CD4-positive, CD25-positive, alpha-beta regulatory T cell (primary cell): ENCODE results near the gene RUVBL1. TPM values are rescaled to one million over a fixed set of nuclear protein-coding genes. Genes with fewer than 3 reads are reported as not detected.

Experiments
- ATAC-seq, 2 donors: fragments of 150-1000 bp; cut with Tn5 transposase; one replicate each; pipeline ENCODE4 v1.10.0; 2021; ENCODE audit warnings: low read depth in 2 of 2, moderate number of reproducible peaks in 2 of 2, moderate library complexity in 1 of 2
- DNase-seq, 3 donors: peaks; one replicate each; pipeline versions ENCODE4 v3.0.0 to v3.0.0-alpha.2; 2012 to 2022; ENCODE audit warnings: mixed read lengths in 1 of 3
- H3K27ac ChIP-seq: one replicate; pipeline ENCODE4 v1.7.0; 2013; ENCODE audit warnings: mild to moderate bottlenecking, low read length; ENCODE audit not compliant: insufficient read depth, poor library complexity, severe bottlenecking
- H3K27me3 ChIP-seq: one replicate; pipeline ENCODE4 v1.7.0; 2013; ENCODE audit warnings: low read length; ENCODE audit not compliant: control insufficient read depth, insufficient read depth
- H3K36me3 ChIP-seq: one replicate; pipeline ENCODE4 v1.7.0; 2013; ENCODE audit warnings: mild to moderate bottlenecking, low read length, moderate library complexity; ENCODE audit not compliant: control insufficient read depth, insufficient read depth
- H3K4me1 ChIP-seq: 2 replicates; pipeline ENCODE4 v1.7.0; 2013; ENCODE audit warnings: mild to moderate bottlenecking, low read length; ENCODE audit not compliant: insufficient read depth, control insufficient read depth, poor library complexity, severe bottlenecking
- H3K4me3 ChIP-seq: one replicate; pipeline ENCODE4 v1.7.0; 2013; ENCODE audit warnings: low read depth, mild to moderate bottlenecking, low read length, moderate library complexity
- H3K9me3 ChIP-seq, 2 experiments: 1 replicate in 1 of 2; 2 replicates in 1 of 2; pipeline ENCODE4 v1.7.0; 2013; ENCODE audit warnings: low read length in 2 of 2, mild to moderate bottlenecking in 1 of 2, moderate library complexity in 1 of 2; ENCODE audit not compliant: control insufficient read depth in 2 of 2
- H3K27ac Mint-ChIP-seq, 3 donors: one replicate each; pipeline ENCODE4 v1.8.0; 2020 to 2022; ENCODE audit warnings: mild to moderate bottlenecking in 3 of 3, mixed read lengths in 3 of 3, moderate library complexity in 2 of 3
- H3K27me3 Mint-ChIP-seq: one replicate; pipeline ENCODE4 v1.8.0; 2022; ENCODE audit warnings: mild to moderate bottlenecking, mixed read lengths
- H3K36me3 Mint-ChIP-seq: one replicate; pipeline ENCODE4 v1.8.0; 2020; ENCODE audit warnings: mixed read lengths
- H3K4me1 Mint-ChIP-seq, 4 donors: one replicate each; pipeline ENCODE4 v1.8.0; 2020 to 2022; ENCODE audit warnings: mixed read lengths in 4 of 4, mild to moderate bottlenecking in 1 of 4
- H3K4me3 Mint-ChIP-seq, 4 donors: one replicate each; pipeline ENCODE4 v1.8.0; 2020 to 2022; ENCODE audit warnings: mild to moderate bottlenecking in 4 of 4, mixed read lengths in 4 of 4, moderate library complexity in 3 of 4
- H3K9me3 Mint-ChIP-seq, 7 donors: one replicate each; pipeline ENCODE4 v1.8.0; 2020 to 2022; ENCODE audit warnings: mixed read lengths in 7 of 7, mild to moderate bottlenecking in 3 of 7, moderate library complexity in 2 of 7
- polyA plus RNA-seq, 4 donors: library from polyadenylated mRNA; unstranded; fragments of 300-500 nt; fragmentation: Illumina TruSeq; gene quantifications; one replicate each; pipeline ENCODE4 v1.2.3, GENCODE V29; 2021
- total RNA-seq: library from RNA; stranded (reverse); gene quantifications from one replicate; pipeline ENCODE4 v1.2.3, GENCODE V29; 2022

Gene RUVBL1
- total and polyA plus RNA-seq, 5 donors from 2014 or later = 22.9 to 88.2 (median 78.3) TPM

DNA sequence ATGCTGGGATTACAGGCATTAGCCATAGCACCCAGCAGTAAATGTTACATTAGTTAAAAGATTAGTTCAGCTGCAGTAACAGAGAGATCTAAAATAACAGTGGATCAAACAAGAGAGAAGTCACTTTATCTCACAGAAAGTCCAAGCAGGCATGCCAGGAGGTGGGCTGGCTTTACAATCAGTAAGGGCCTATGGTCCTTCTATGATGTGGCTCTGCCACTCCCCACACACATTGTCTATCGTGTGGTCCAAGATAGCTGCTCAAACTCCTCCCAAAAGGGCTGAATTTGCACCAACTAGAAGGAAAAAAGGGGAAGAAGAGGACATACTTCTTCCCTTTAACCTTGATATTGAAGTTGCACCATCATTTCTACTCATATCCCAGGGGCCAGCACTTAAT, 4.6 kb upstream of the RUVBL1 start:
- Mint-ChIP-seq H3K36me3 (no peaks in the 10 kb centered on the region), H3K27me3 (no peaks in the 10 kb centered on the region), H3K4me3 (no peak overlapping the region), H3K9me3 (no peaks in the 10 kb centered on the region), H3K27ac (peak overlapping the region in 2 of 3 donors; percentile 65 to 75), H3K4me1 (peaks cover 7 to 14% (median 11%) of the 10 kb centered on the region in 4 donors)
- Histone ChIP-seq H3K27me3 (peaks cover 2% of the 10 kb centered on the region), H3K36me3 (no peaks in the 10 kb centered on the region), H3K4me1 (peaks cover 9% of the 10 kb centered on the region), H3K4me3 (no peak overlapping the region), H3K9me3 (no peaks in the 10 kb centered on the region), H3K27ac (no peak overlapping the region)
- no peak for DNase-seq
- no peak for ATAC-seq

DNA sequence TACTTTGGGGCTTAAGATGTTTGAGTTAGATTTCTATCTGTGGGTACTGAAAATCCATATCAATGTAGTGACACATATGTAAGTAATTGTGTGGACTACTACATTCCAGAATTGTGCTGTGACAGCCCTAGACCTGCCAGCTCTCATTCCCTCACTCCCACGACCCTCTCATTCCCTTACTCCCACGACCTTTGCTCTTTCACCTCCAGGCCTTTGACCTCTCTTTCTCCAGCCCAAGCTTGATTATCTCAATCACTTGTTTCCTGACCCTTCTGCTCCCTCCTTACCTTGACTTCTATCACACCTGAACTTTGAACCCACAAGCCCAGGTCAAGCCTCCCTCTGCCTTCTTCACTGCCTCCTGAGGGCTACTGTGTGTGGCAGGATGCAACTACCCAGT, 3.6 kb upstream of the RUVBL1 start:
- Mint-ChIP-seq H3K4me3 (no peak overlapping the region), H3K27me3 (no peaks in the 10 kb centered on the region), H3K4me1 (peaks cover 8 to 24% (median 13%) of the 10 kb centered on the region in 4 donors), H3K27ac (peak overlapping the region in 2 of 3 donors; percentile 72 to 100), H3K9me3 (no peaks in the 10 kb centered on the region), H3K36me3 (no peaks in the 10 kb centered on the region)
- H3K27ac ChIP-seq = no peak overlapping the region
- H3K27me3 ChIP-seq = peaks cover 2% of the 10 kb centered on the region
- no peaks in the 10 kb centered on the region for H3K36me3 ChIP-seq
- H3K9me3 ChIP-seq = no peaks in the 10 kb centered on the region
- ATAC-seq (no peak), DNase-seq (no peak)
- H3K4me1 ChIP-seq = peaks cover 19% of the 10 kb centered on the region
- H3K4me3 ChIP-seq = no peak overlapping the region

DNA sequence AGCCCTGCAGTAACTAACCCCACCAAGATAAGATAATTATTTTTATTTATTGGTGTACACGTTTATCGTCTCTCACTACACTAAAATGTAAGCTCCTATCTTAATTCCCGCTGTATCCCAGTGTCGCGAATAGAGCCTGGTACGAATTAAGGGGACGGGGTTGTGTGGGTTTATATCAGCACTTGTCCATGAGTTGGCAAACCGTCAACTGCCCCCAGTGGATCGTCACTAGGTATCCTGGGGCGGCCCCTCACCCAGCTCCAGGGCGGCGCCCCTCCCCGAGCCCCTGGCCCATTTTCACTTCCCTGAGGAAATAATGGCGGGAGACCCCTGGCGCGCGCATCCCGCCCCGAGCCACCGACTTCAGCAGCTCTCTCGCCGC, 465 bp downstream of the RUVBL1 start:
- Mint-ChIP-seq H3K9me3 (no peaks in the 10 kb centered on the region), H3K4me1 (peaks cover 14 to 40% (median 28%) of the 10 kb centered on the region in 4 donors), H3K27ac (peak overlapping the region; percentile 94 to 100 (median 100)), H3K4me3 (peak overlapping the region; percentile 93 to 98 (median 97)), H3K27me3 (no peaks in the 10 kb centered on the region), H3K36me3 (peaks cover 10% of the 10 kb centered on the region)
- Histone ChIP-seq H3K4me1 (peaks cover 20% of the 10 kb centered on the region), H3K9me3 (no peaks in the 10 kb centered on the region), H3K27me3 (no peaks in the 10 kb centered on the region), H3K27ac (peak overlapping the region; percentile 91), H3K36me3 (peaks cover 5% of the 10 kb centered on the region), H3K4me3 (peak overlapping the region; percentile 79)
- ATAC-seq (no peak), DNase-seq (no peak)

DNA sequence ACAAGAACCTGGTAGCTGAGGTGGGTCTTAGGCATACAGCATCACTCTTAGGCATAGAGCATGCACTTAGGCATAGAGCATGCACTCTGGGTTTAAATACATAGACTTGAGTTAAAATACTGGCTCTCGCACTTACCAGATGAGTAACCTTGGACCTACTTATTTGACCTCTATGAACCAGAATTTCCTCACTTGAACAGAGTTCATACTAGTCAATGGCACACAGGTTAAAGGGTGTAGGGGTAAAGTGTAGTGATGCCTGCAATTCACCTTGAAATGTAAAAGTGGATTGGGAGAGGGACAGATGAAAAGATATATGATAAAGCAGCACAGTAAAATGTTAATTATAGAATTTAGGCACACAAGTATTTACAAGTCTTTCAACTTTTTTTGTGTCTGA, 1.6 kb downstream of the RUVBL1 start:
- Histone ChIP-seq H3K4me1 (peaks cover 20% of the 10 kb centered on the region), H3K27ac (no peak overlapping the region), H3K27me3 (no peaks in the 10 kb centered on the region), H3K4me3 (no peak overlapping the region), H3K9me3 (no peaks in the 10 kb centered on the region), H3K36me3 (peaks cover 14% of the 10 kb centered on the region)
- Mint-ChIP-seq H3K27ac (peak overlapping the region; percentile 29 to 78 (median 62)), H3K9me3 (no peaks in the 10 kb centered on the region), H3K36me3 (peaks cover 18% of the 10 kb centered on the region), H3K4me3 (peak overlapping the region; percentile 34 to 98 (median 94)), H3K4me1 (peaks cover 14 to 46% (median 35%) of the 10 kb centered on the region in 4 donors), H3K27me3 (no peaks in the 10 kb centered on the region)
- DNase-seq = no peak
- no peak for ATAC-seq

DNA sequence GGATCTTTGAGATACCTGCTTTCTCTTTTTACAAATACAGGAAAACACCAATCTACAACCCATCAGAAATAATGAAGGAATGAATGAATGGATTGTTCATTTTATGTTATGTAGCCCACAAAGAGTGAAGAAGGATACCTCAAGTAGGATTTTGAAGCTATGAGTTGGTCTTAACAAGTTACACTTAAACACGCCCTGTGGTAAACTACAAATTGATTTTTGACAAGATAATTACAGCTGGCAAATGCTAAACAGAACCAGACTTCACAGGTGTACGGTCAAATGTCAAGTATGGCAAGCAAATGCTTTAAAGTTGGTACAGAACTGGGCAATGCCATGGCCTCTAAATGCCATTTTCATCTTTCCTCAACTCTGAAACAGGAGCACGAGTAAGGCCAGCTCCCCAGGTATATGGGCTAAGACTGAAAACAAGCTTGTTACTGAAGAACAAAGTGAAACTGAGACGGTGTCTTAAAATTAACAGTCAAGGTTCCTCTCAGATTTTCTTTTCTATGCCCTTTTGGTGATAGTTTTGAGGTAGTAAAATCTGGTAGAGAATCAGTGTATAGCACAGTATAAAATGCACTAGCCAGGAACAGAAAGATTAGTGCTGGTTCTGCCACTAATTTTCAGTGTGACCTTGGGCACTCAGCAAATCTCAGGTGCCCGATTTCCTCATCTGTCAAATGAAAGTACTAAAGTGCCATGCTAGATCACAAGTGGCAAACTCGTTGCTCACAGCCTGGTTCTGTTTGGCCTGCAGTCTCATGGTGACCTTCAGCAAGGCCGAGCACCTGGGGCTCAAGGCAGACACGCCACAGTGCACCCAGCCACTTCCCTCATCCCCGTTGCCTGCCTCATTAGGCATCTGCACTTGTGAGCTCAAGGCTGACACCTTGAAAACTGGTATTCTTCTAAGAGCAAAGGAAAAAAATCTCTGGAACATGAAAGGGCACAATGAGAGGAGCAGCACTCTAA, 9.5 kb downstream of the RUVBL1 start:
- Histone ChIP-seq H3K4me3 (peak overlapping the region; percentile 79), H3K4me1 (peaks cover 37% of the 10 kb centered on the region), H3K27me3 (no peaks in the 10 kb centered on the region), H3K9me3 (no peaks in the 10 kb centered on the region), H3K36me3 (peaks cover 23% of the 10 kb centered on the region), H3K27ac (peak overlapping the region; percentile 80)
- ATAC-seq (peak; percentile 13 to 17), DNase-seq (peak in 2 of 3 donors; percentile 29 to 56)
- peak overlapping the region; percentile 79 to 88 (median 83) for H3K4me3 Mint-ChIP-seq
- no peaks in the 10 kb centered on the region for H3K9me3 Mint-ChIP-seq
- H3K27me3 Mint-ChIP-seq = no peaks in the 10 kb centered on the region
- peaks cover 33 to 61% (median 49%) of the 10 kb centered on the region in 4 donors for H3K4me1 Mint-ChIP-seq
- peak overlapping the region; percentile 94 to 98 (median 95) for H3K27ac Mint-ChIP-seq
- peaks cover 45% of the 10 kb centered on the region for H3K36me3 Mint-ChIP-seq

DNA sequence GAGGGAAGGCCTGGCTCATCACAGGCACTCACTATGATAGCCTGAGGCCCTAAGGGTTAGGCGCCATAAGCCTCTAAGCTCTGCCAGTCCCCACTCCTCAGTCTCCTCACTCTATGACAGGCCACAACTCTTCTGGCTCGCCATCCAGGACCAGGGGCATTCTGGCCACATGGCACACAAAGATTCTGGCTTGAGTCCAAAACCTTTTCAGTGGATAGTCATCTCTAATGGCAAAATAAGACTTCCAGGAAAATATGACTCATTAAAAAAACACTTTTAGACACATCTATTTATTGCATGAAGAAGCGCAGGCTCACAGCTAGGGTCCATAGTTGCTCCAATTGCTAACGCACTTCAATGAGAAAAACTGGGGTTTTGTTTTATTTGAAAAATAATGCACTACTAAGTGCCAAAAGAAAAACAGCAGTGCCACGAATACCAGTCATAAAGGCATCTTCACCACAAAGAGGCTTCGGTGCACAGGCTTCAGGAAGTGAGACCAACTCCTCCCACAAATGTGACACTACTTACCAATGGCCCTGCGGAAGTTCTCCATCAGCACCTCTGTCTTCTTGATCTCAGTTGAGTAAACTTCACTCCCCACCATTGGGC, 11.1 kb downstream of the RUVBL1 start:
- Histone ChIP-seq H3K27ac (peak overlapping the region; percentile 80), H3K36me3 (peaks cover 18% of the 10 kb centered on the region), H3K9me3 (no peaks in the 10 kb centered on the region), H3K4me3 (peak overlapping the region; percentile 43), H3K27me3 (no peaks in the 10 kb centered on the region), H3K4me1 (peaks cover 37% of the 10 kb centered on the region)
- peaks cover 32 to 52% (median 41%) of the 10 kb centered on the region in 4 donors for H3K4me1 Mint-ChIP-seq
- H3K36me3 Mint-ChIP-seq = peaks cover 42% of the 10 kb centered on the region
- H3K9me3 Mint-ChIP-seq = no peaks in the 10 kb centered on the region
- H3K4me3 Mint-ChIP-seq = peak overlapping the region; percentile 59 to 74 (median 60)
- no peaks in the 10 kb centered on the region for H3K27me3 Mint-ChIP-seq
- peak; percentile 23 to 89 (median 67) for DNase-seq
- H3K27ac Mint-ChIP-seq = peak overlapping the region; percentile 93 to 96 (median 95)
- peak; percentile 85 to 94 for ATAC-seq

DNA sequence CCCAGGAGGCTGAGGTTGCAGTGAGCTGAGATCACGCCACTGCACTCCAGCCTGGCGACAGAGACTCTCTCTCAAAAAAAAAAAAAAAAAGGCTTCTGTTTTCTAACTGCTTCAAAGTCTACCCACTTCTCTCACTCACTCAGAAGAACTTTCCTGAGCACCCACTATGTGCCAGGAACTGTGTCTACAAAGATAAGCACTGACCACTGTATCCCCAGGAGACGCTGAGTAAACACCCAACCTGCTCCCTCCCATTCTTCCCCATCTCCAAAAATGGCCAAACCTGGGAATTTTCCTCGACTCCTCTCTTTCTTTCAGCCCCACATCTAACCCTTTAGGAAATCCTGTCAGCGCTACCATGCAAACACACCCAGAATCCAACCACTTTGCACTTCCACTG, 12.5 kb downstream of the RUVBL1 start:
- peak overlapping the region; percentile 80 for H3K27ac ChIP-seq
- H3K36me3 ChIP-seq = peaks cover 14% of the 10 kb centered on the region
- Mint-ChIP-seq H3K27me3 (no peaks in the 10 kb centered on the region), H3K4me3 (no peak overlapping the region), H3K9me3 (no peaks in the 10 kb centered on the region), H3K36me3 (peaks cover 41% of the 10 kb centered on the region), H3K4me1 (peaks cover 32 to 49% (median 38%) of the 10 kb centered on the region in 4 donors), H3K27ac (peak overlapping the region; percentile 77 to 96 (median 95))
- DNase-seq (no peak), ATAC-seq (no peak)
- no peaks in the 10 kb centered on the region for H3K9me3 ChIP-seq
- H3K27me3 ChIP-seq = no peaks in the 10 kb centered on the region
- peaks cover 37% of the 10 kb centered on the region for H3K4me1 ChIP-seq
- H3K4me3 ChIP-seq = no peak overlapping the region
